GM18519 (cell line): ENCODE data around the gene NEDD4.
A peak's percentile ranks its signal among the peaks of the same experiment; 100 is the strongest.
"Not testable (repeated sequence)": the region's sequence is repeated elsewhere in the genome, so short reads cannot be mapped to it uniquely, and the experiment has no call there.

Source experiments
- ATAC-seq: cut with Tn5 transposase; IDR thresholded peaks from one replicate; pipeline ENCODE4 v1.9.1; 2021; ENCODE audit warnings: mild to moderate bottlenecking, moderate library complexity; ENCODE audit not compliant: unreplicated experiment, low FRiP score

Gene NEDD4

GRCh38 chr15:55993111-55993803 lies at the start of gene NEDD4:
Gene NEDD4 (minus strand): TSS chr15:55993612. CDS start chr15:55993555, 57 bp downstream.
- peak; percentile 73 for ATAC-seq

- ATAC-seq = no peak
Observed at GRCh38 chr15:56042498-56042897, 49.1 kb upstream of the NEDD4 start.

GRCh38 chr15:56042031-56042430 lies 48.6 kb upstream of the NEDD4 start:
- ATAC-seq = no peak

GRCh38 chr15:56040081-56041035 lies 46.9 kb upstream of the NEDD4 start:
- no peak for ATAC-seq

GRCh38 chr15:56038707-56039106 lies 45.3 kb upstream of the NEDD4 start:
- ATAC-seq = no peak

GRCh38 chr15:56038015-56038414 lies 44.6 kb upstream of the NEDD4 start:
- ATAC-seq = no peak

- no peak for ATAC-seq
Observed at GRCh38 chr15:56036546-56037067, 43.2 kb upstream of the NEDD4 start.

GRCh38 chr15:56035166-56035565 lies 41.8 kb upstream of the NEDD4 start:
- ATAC-seq = no peak

- no peak for ATAC-seq
Observed at GRCh38 chr15:56034514-56034913, 41.1 kb upstream of the NEDD4 start.

- ATAC-seq = no peak
Observed at GRCh38 chr15:56032373-56032772, 39.0 kb upstream of the NEDD4 start.

GRCh38 chr15:56031836-56032235 lies 38.4 kb upstream of the NEDD4 start:
- no peak for ATAC-seq

GRCh38 chr15:56031402-56031801 lies 38.0 kb upstream of the NEDD4 start:
- no peak for ATAC-seq

- no peak for ATAC-seq
Observed at GRCh38 chr15:56028430-56028829, 35.0 kb upstream of the NEDD4 start.

- not testable (repeated sequence) for ATAC-seq
Observed at GRCh38 chr15:56023160-56023559, 29.7 kb upstream of the NEDD4 start.

GRCh38 chr15:56019819-56020486 lies 26.5 kb upstream of the NEDD4 start:
- ATAC-seq = no peak

GRCh38 chr15:56019060-56019793 lies 25.8 kb upstream of the NEDD4 start:
- ATAC-seq = no peak

GRCh38 chr15:56017920-56018319 lies 24.5 kb upstream of the NEDD4 start:
- no peak for ATAC-seq

GRCh38 chr15:56017511-56017910 lies 24.1 kb upstream of the NEDD4 start:
- no peak for ATAC-seq

- ATAC-seq = no peak
Observed at GRCh38 chr15:56016281-56016680, 22.9 kb upstream of the NEDD4 start.

- no peak for ATAC-seq
Observed at GRCh38 chr15:56014677-56015076, 21.3 kb upstream of the NEDD4 start.
